GM12878 (cell line): ENCODE results near the gene FNIP1. TPM values are rescaled to one million over a fixed set of nuclear protein-coding genes. Genes with fewer than 3 reads are reported as not detected.

Experiments used
- ATAC-seq: fragments of 200-7000 bp; cut with Tn5 transposase; 3 replicates; pipeline ENCODE4 v1.9.1; 2020; ENCODE audit warnings: mild to moderate bottlenecking, moderate library complexity
- BruUV-seq: library from RNA; stranded (reverse); fragments of 400-500 nt; replicated peaks from 2 replicates; lab custom pipeline; 2021; lab: Mats Ljungman, UMichigan
- CTCF ChIA-PET: fragments of 300-600 bp; sonication (Branson Sonifier 250); formaldehyde crosslinking; extraction: SDS; loops from one replicate; lab custom pipeline; 2021; ENCODE audit warnings: inconsistent platforms; lab: Yijun Ruan, JAX
- POLR2A ChIA-PET: fragments of 350-600 bp; formaldehyde crosslinking; extraction: SDS; loops from one replicate; lab custom pipeline; 2021; ENCODE audit warnings: inconsistent platforms; lab: Charles Lee
- RAD21 ChIA-PET: fragments of 300-600 bp; sonication (Branson Sonifier 250); formaldehyde crosslinking; loops from one replicate; lab custom pipeline; 2023; ENCODE audit warnings: antibody characterized with exemption; ENCODE audit not compliant: unreplicated experiment; lab: Charles Lee
- SMC1A ChIA-PET: fragments of 300-600 bp; sonication (Branson Sonifier 250); formaldehyde crosslinking; loops from one replicate; lab custom pipeline; 2023; ENCODE audit not compliant: unreplicated experiment, uncharacterized antibody; lab: Charles Lee
- DNase-seq: peaks from one replicate; pipeline ENCODE4 v3.0.0-alpha.2; 2011; ENCODE audit warnings: low read depth, low spot score
- FAIRE-seq: peaks from 3 replicates; lab custom pipeline; 2011; peaks lifted over from hg19 to GRCh38; lab: Jason Lieb, UNC
- H2AFZ ChIP-seq: 2 replicates; pipeline ENCODE4 v1.6.0; 2011; ENCODE audit warnings: low read depth, low read length, control low read depth; ENCODE audit not compliant: control insufficient read depth
- H3K27ac ChIP-seq: 2 replicates; pipeline ENCODE4 v1.5.1; 2011; ENCODE audit warnings: control low read depth; ENCODE audit not compliant: control insufficient read depth, insufficient read depth
- H3K27me3 ChIP-seq, 2 experiments: replicated peaks in 1 of 2; 2 replicates each; pipeline versions ENCODE4 v1.6.0 to v1.6.1; 2011; ENCODE audit warnings: low read length in 1 of 2; ENCODE audit not compliant: control insufficient read depth in 2 of 2, insufficient read depth in 2 of 2
- H3K36me3 ChIP-seq, 2 experiments: 2 replicates each; pipeline ENCODE4 v1.5.1; 2011; ENCODE audit warnings: low read length in 1 of 2; ENCODE audit not compliant: control insufficient read depth in 2 of 2, insufficient read depth in 2 of 2
- H3K4me1 ChIP-seq: 2 replicates; pipeline ENCODE4 v1.6.1; 2011; ENCODE audit warnings: mild to moderate bottlenecking, low read length, moderate library complexity, mixed read lengths; ENCODE audit not compliant: control insufficient read depth, insufficient read depth
- H3K4me2 ChIP-seq: 2 replicates; pipeline ENCODE4 v1.6.0; 2011; ENCODE audit warnings: control low read depth; ENCODE audit not compliant: control insufficient read depth, insufficient read depth
- H3K4me3 ChIP-seq: fragments of 200-600 bp; sonication (generic); 2 replicates; pipeline ENCODE4 v1.5.1; 2016
- H3K79me2 ChIP-seq: 2 replicates; pipeline ENCODE4 v1.6.0; 2011; ENCODE audit warnings: low read length; ENCODE audit not compliant: control insufficient read depth, insufficient read depth
- H3K9ac ChIP-seq: 2 replicates; pipeline ENCODE4 v1.8.0; 2011; ENCODE audit warnings: low read length, control low read depth, mixed read lengths; ENCODE audit not compliant: control insufficient read depth, insufficient read depth
- H3K9me3 ChIP-seq: replicated peaks from 3 replicates; pipeline ENCODE4 v1.5.1; 2011; ENCODE audit warnings: mild to moderate bottlenecking, low read length; ENCODE audit not compliant: control insufficient read depth, insufficient read depth
- H4K20me1 ChIP-seq: 2 replicates; pipeline ENCODE4 v1.6.0; 2011; ENCODE audit not compliant: control insufficient read depth, insufficient read depth
- CBFB ChIP-seq: IDR thresholded peaks from 2 replicates; pipeline ENCODE4 v1.6.1; 2016; ENCODE audit warnings: antibody characterized with exemption, low read depth
- HDAC6 ChIP-seq: fragments of 200-600 bp; sonication (generic); IDR thresholded peaks from one replicate; pipeline ENCODE4 v1.8.0; 2017; ENCODE audit warnings: antibody characterized with exemption; ENCODE audit not compliant: unreplicated experiment
- IKZF1 ChIP-seq: fragments of 450-650 bp; conservative IDR thresholded peaks from 2 replicates; pipeline ENCODE4 v1.6.1; 2017; ENCODE audit warnings: antibody characterized with exemption, mild to moderate bottlenecking
- SP1 ChIP-seq: IDR thresholded peaks from one replicate; pipeline ENCODE4 v1.6.1; 2011; ENCODE audit warnings: low read depth, low read length
- TCF7 ChIP-seq: IDR thresholded peaks from 2 replicates; pipeline ENCODE4 v1.6.1; 2014; ENCODE audit warnings: antibody characterized with exemption, borderline replicate concordance
- YBX1 ChIP-seq: fragments of 450-650 bp; IDR thresholded peaks from 2 replicates; pipeline ENCODE4 v1.6.1; 2016; ENCODE audit warnings: antibody characterized with exemption
- WGBS: methylation state at CpG from one replicate; pipeline ENCODE4 v1.1.6; 2016; ENCODE audit warnings: low lambda C conversion rate; ENCODE audit not compliant: insufficient replicate concordance, insufficient coverage; ENCODE audit errors: missing lambda C conversion rate; 5-methylcytosine and 5-hydroxymethylcytosine counted together
- in situ Hi-C: fragments of 300-500 bp; cut with MboI; formaldehyde crosslinking; loops from 9 replicates; pipeline ENCODE4 v1.14.3; 2018; ENCODE audit warnings: mixed read lengths
- intact Hi-C: fragments of 100-400 bp; cut with micrococcal nuclease; formaldehyde crosslinking; loops from one replicate; pipeline ENCODE4 v1.14.2; 2022; ENCODE audit not compliant: unreplicated experiment
- polyA plus RNA-seq, 11 experiments: library from polyadenylated mRNA; depleted of rRNA in 4 of 11; unstranded in 6 of 11; stranded (reverse) in 5 of 11; fragments of >200 nt; fragmentation: Nextera tagmentation in 4 of 11; fragmentation: Illumina TruSeq in 1 of 11; extraction: Ambion mirVana in 4 of 11; extraction: Trizol in 1 of 11; gene quantifications; 1 replicate in 1 of 11; 2 replicates in 10 of 11; pipeline versions ENCODE4 v1.2.1 to v1.2.3, GENCODE V29; 2011 to 2016; ENCODE audit warnings: inconsistent platforms in 2 of 11, missing spikeins in 2 of 11, low read depth in 1 of 11
- total RNA-seq, 4 experiments: library from RNA; depleted of rRNA in 3 of 4; stranded (reverse); fragments of >200 nt in 3 of 4; fragmentation: Illumina TruSeq in 1 of 4; extraction: Trizol in 1 of 4; gene quantifications; 2 replicates each; pipeline versions ENCODE4 v1.2.1 to v1.2.3, GENCODE V29; 2013 to 2021
- TF ChIP-seq, protein P1 (sequence below): fragments of 450-650 bp; IDR thresholded peaks from 2 replicates; pipeline ENCODE4 v1.6.1; 2016; ENCODE audit warnings: mild to moderate bottlenecking
- TF ChIP-seq, protein P2 (sequence below): IDR thresholded peaks from 2 replicates; pipeline ENCODE4 v1.6.1; 2012; ENCODE audit warnings: low read depth, low read length, improper control_type of control experiment
- TF ChIP-seq, protein P3 (sequence below): IDR thresholded peaks from 2 replicates; pipeline ENCODE4 v1.6.1; 2011; ENCODE audit warnings: mild to moderate bottlenecking, low read depth, low read length, moderate library complexity; ENCODE audit not compliant: insufficient replicate concordance

Gene FNIP1
- total and polyA plus RNA-seq, 10 of the 15 experiments (the other 5 are each of a cell fraction or from before 2014, with no cell fraction given) = 4.3 to 18.0 (median 14.0) TPM

DNA sequence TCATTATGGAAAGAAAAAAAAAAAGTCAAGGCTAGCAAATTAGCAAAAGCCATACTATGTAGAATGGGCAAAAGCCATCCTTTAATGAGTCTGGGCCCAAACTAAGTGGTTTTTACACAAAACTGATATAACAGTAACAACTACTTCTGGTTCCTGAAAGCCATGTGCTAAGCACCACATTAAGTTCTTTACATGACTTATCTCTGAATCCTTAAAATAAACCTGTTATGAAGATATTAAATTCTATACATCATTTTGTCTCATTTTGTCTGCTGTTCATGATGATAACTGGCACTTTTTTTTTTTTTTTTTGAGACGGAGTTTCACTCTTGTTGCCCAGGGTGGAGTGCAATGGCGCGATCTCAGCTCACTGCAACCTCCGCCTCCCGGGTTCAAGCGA lies 5.0 kb downstream of the FNIP1 start:
- no TSS peak for BruUV-seq
- no peaks in the 10 kb centered on the region for H3K36me3 ChIP-seq
- no peaks in the 10 kb centered on the region for H3K27me3 ChIP-seq
- DNase-seq (no peak), ATAC-seq (no peak), FAIRE-seq (no peak)
- H3K9me3 ChIP-seq = no peaks in the 10 kb centered on the region; the same call in 2 of the 3 replicates
- H3K27ac ChIP-seq = no peak overlapping the region
- no peak overlapping the region for H3K4me3 ChIP-seq
- peaks cover 6% of the 10 kb centered on the region for H4K20me1 ChIP-seq
- intact Hi-C loops (loop anchor here (10.0 kb wide), 1 partner anchor 517 kb away; no protein-coding TSS in a partner anchor), in situ Hi-C loops (no loop called here)
- TF ChIP-seq, protein P1, sequence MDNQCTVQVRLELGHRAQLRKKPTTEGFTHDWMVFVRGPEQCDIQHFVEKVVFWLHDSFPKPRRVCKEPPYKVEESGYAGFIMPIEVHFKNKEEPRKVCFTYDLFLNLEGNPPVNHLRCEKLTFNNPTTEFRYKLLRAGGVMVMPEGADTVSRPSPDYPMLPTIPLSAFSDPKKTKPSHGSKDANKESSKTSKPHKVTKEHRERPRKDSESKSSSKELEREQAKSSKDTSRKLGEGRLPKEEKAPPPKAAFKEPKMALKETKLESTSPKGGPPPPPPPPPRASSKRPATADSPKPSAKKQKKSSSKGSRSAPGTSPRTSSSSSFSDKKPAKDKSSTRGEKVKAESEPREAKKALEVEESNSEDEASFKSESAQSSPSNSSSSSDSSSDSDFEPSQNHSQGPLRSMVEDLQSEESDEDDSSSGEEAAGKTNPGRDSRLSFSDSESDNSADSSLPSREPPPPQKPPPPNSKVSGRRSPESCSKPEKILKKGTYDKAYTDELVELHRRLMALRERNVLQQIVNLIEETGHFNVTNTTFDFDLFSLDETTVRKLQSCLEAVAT = 0 out of 2 replicates have a peak, but pooled peaks have one; percentile 20
- TF ChIP-seq, protein P2, sequence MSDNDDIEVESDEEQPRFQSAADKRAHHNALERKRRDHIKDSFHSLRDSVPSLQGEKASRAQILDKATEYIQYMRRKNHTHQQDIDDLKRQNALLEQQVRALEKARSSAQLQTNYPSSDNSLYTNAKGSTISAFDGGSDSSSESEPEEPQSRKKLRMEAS = no peak
- TF ChIP-seq YBX1 (no peak), TCF7 (no peak), IKZF1 (no peak), CBFB (no peak), HDAC6 (no peak), SP1 (no peak)
- TF ChIP-seq, protein P3, sequence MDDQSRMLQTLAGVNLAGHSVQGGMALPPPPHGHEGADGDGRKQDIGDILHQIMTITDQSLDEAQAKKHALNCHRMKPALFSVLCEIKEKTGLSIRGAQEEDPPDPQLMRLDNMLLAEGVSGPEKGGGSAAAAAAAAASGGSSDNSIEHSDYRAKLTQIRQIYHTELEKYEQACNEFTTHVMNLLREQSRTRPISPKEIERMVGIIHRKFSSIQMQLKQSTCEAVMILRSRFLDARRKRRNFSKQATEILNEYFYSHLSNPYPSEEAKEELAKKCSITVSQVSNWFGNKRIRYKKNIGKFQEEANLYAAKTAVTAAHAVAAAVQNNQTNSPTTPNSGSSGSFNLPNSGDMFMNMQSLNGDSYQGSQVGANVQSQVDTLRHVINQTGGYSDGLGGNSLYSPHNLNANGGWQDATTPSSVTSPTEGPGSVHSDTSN = no peak
- no peak overlapping the region for H3K4me2 ChIP-seq
- H2AFZ ChIP-seq = no peak overlapping the region
- H3K79me2 ChIP-seq = peaks cover 85% of the 10 kb centered on the region
- WGBS = 100% methylated on average over 1 of the region's 6 CpGs
- RAD21 ChIA-PET = no interaction called here
- H3K9ac ChIP-seq = no peak overlapping the region
- CTCF ChIA-PET = no interaction called here
- POLR2A ChIA-PET = interaction anchor here (0.6 kb wide), 2 partner anchors 160 to 1464 kb away, joined by 3 to 5 read pairs; no protein-coding TSS in a partner anchor
- H3K4me1 ChIP-seq = no peaks in the 10 kb centered on the region
- SMC1A ChIA-PET = interaction anchor here (1.6 kb wide), 1 partner anchor 202 kb away, joined by 6 read pairs; no protein-coding TSS in a partner anchor
